Measurements from ENCODE around the gene GABRA6. TPM values are rescaled to one million over a fixed set of nuclear protein-coding genes. Genes with fewer than 3 reads are reported as not detected.

Gene GABRA6
- total RNA-seq, 1 donor from 2014 or later = not detected

- intact Hi-C loops (cut with micrococcal nuclease) = no loop called here
Observed at GRCh38 chr5:161751265-161751664, 65.7 kb downstream of the GABRA6 start.

Other genes starting within 250 kb of the GABRA6 start
- gene GABRB2, start 139.0 kb upstream of the GABRA6 start, total RNA-seq = not detected in 2 replicates
- not detected in 2 replicates for gene GABRA1, start 162.4 kb downstream of the GABRA6 start, total RNA-seq

Measured in T-helper 2 cell treated with Interferon-gamma antibody and Interleukin-4, amounts not matched to agents 100 ng/mL and 5 ng/mL, for 36 hours (primary cell).